ENCODE data around the gene TPRA1.

GRCh38 chr3:127585813-127586413 is 4.6 kb downstream of the TPRA1 start:
- TF ChIP-seq CTCF (IDR thresholded peaks at IDR 0.05 in 8 of 11, conservative IDR thresholded peaks at IDR 0.05 in 3 of 11) (no peak), POLR2A (IDR thresholded peaks at IDR 0.05) (no peak)
